ENCODE results near the gene LCMT2. TPM values are rescaled to one million over a fixed set of nuclear protein-coding genes. Genes with fewer than 3 reads are reported as not detected.

The LCMT2 gene
- total RNA-seq, 1 donor from 2014 or later, result 9.2 TPM

GRCh38 chr15:43302205-43302817, 28.1 kb downstream of the LCMT2 start, which contains the start of gene TGM7:
TGM7 (minus strand) TSS chr15:43302255.
- Histone ChIP-seq H3K4me3 (ENCODE audit: low read depth, low read length) (no peak within 1 kb of the TSS), H3K36me3 (ENCODE audit: control insufficient read depth, insufficient read depth, low read length) (no peaks in the 10 kb centered on the region), H3K27me3 (ENCODE audit: control insufficient read depth, insufficient read depth, low read length) (peaks cover 2% of the 10 kb centered on the region)
- TF ChIP-seq CTCF (IDR thresholded peaks at IDR 0.05; ENCODE audit: insufficient read depth, low read length, poor library complexity, severe bottlenecking), result no peak
- DNase-seq (ENCODE audit: low read depth), result no peak

DNA sequence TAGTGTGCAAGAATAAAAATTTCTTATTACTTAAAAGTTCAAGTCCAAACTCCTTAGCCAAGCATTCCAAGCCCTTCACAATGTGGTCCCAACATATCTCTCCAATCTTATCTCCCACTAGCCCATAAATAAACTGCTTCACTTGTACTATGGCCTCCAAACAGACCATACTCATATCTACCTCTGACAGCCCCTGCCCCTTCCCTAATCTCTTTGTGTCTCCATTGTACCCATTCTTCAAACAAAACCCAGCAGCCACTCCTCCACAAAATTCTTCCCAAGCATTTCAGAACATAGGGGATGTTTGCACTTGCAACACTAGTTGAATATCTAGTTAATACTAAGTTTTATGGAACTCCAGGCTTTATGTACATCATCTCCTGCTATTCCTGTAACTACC, 30.5 kb downstream of the LCMT2 start:
- no peak for TF ChIP-seq CTCF (IDR thresholded peaks at IDR 0.05; ENCODE audit: insufficient read depth, low read length, poor library complexity, severe bottlenecking)
- Histone ChIP-seq H3K4me3 (ENCODE audit: low read depth, low read length) (no peak overlapping the region), H3K36me3 (ENCODE audit: control insufficient read depth, insufficient read depth, low read length) (no peaks in the 10 kb centered on the region), H3K27me3 (ENCODE audit: control insufficient read depth, insufficient read depth, low read length) (peaks cover 2% of the 10 kb centered on the region)
- DNase-seq (ENCODE audit: low read depth), result no peak

- Histone ChIP-seq H3K36me3 (ENCODE audit: control insufficient read depth, insufficient read depth, low read length) (no peaks in the 10 kb centered on the region), H3K27me3 (ENCODE audit: control insufficient read depth, insufficient read depth, low read length) (peaks cover 3% of the 10 kb centered on the region), H3K4me3 (ENCODE audit: low read depth, low read length) (no peak overlapping the region)
- DNase-seq (ENCODE audit: low read depth), result no peak
- TF ChIP-seq CTCF (IDR thresholded peaks at IDR 0.05; ENCODE audit: insufficient read depth, low read length, poor library complexity, severe bottlenecking), result no peak
Measured at GRCh38 chr15:43299411-43299810, 31.0 kb downstream of the LCMT2 start.

DNA sequence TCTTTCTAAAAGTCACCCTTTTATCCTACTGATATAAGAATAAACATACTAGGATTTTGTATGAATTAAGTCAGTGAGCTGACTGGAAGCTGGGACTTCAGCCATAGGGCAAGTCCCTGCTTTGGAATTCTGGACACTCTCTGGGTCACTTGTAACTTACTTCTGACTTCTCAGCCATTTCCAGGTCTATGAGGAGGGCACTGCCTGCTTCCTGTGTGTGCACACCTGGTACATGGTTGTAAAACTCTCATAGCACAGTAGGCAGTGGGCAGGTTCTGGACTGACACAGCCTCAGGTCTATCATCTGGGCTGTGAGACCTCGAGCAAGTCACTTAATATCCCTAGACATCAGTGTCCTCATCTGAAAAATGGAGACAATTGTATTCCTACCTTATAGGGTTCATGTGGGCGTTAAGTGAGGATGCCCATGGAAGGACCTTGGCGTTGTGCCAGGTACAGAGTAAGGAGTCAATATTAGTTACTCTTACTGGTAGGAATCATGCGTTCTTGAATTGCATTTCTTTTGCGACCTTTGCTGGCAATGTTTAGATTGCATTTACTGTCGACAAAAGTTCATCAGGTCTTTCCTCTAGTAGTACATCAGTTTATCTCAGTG, 36.2 kb downstream of the LCMT2 start:
- TF ChIP-seq CTCF (IDR thresholded peaks at IDR 0.05; ENCODE audit: insufficient read depth, low read length, poor library complexity, severe bottlenecking), result no peak
- peaks cover 20% of the 10 kb centered on the region for H3K27me3 ChIP-seq (ENCODE audit: control insufficient read depth, insufficient read depth, low read length)
- no peaks in the 10 kb centered on the region for H3K36me3 ChIP-seq (ENCODE audit: control insufficient read depth, insufficient read depth, low read length)
- no peak overlapping the region for H3K4me3 ChIP-seq (ENCODE audit: low read depth, low read length)
- no peak for DNase-seq (ENCODE audit: low read depth)

GRCh38 chr15:43293432-43293831, 36.9 kb downstream of the LCMT2 start:
- Histone ChIP-seq H3K36me3 (ENCODE audit: control insufficient read depth, insufficient read depth, low read length) (no peaks in the 10 kb centered on the region), H3K27me3 (ENCODE audit: control insufficient read depth, insufficient read depth, low read length) (peaks cover 20% of the 10 kb centered on the region), H3K4me3 (ENCODE audit: low read depth, low read length) (no peak overlapping the region)
- no peak for DNase-seq (ENCODE audit: low read depth)
- no peak for TF ChIP-seq CTCF (IDR thresholded peaks at IDR 0.05; ENCODE audit: insufficient read depth, low read length, poor library complexity, severe bottlenecking)
